Stimulated activated naive CD4-positive, alpha-beta T cell treated with Interleukin-2 at 50 U/mL for 16 hours (primary cell): ENCODE results near the gene EPB41L2.
A peak's percentile ranks its signal among the peaks of the same experiment; 100 is the strongest.

Source experiments
- DNase-seq: peaks from one replicate; lab custom pipeline; 2025; lab: John Stamatoyannopoulos, UW

EPB41L2 gene

GRCh38 chr6:130908958-130909357 is 154.1 kb downstream of the EPB41L2 start:
- DNase-seq, result no peak

GRCh38 chr6:130908188-130908587 is 154.9 kb downstream of the EPB41L2 start:
- DNase-seq, result no peak

- no peak for DNase-seq
Observed at GRCh38 chr6:130907687-130908086, 155.4 kb downstream of the EPB41L2 start.

GRCh38 chr6:130906736-130907381 is 156.2 kb downstream of the EPB41L2 start:
- DNase-seq, result no peak

- no peak for DNase-seq
Observed at GRCh38 chr6:130903602-130904001, 159.4 kb downstream of the EPB41L2 start.

GRCh38 chr6:130903007-130903406 is 160.0 kb downstream of the EPB41L2 start:
- no peak for DNase-seq

- no peak for DNase-seq
Observed at GRCh38 chr6:130900913-130901312, 162.1 kb downstream of the EPB41L2 start.

GRCh38 chr6:130896249-130896648 is 166.8 kb downstream of the EPB41L2 start:
- DNase-seq, result no peak

- DNase-seq, result no peak
Observed at GRCh38 chr6:130895516-130895915, 167.5 kb downstream of the EPB41L2 start.

- no peak for DNase-seq
Observed at GRCh38 chr6:130893766-130894165, 169.3 kb downstream of the EPB41L2 start.

GRCh38 chr6:130893277-130893676 is 169.8 kb downstream of the EPB41L2 start:
- DNase-seq, result no peak

- DNase-seq, result no peak
Observed at GRCh38 chr6:130890521-130890971, 172.5 kb downstream of the EPB41L2 start.

GRCh38 chr6:130889423-130889822 is 173.6 kb downstream of the EPB41L2 start:
- no peak for DNase-seq

GRCh38 chr6:130888246-130888645 is 174.8 kb downstream of the EPB41L2 start:
- DNase-seq, result no peak

- no peak for DNase-seq
Observed at GRCh38 chr6:130886966-130887365, 176.1 kb downstream of the EPB41L2 start.

- DNase-seq, result peak; percentile 52
Observed at GRCh38 chr6:130885392-130886192, 177.5 kb downstream of the EPB41L2 start.

- no peak for DNase-seq
Observed at GRCh38 chr6:130882370-130882769, 180.7 kb downstream of the EPB41L2 start.

- no peak for DNase-seq
Observed at GRCh38 chr6:130879826-130880225, 183.2 kb downstream of the EPB41L2 start.

GRCh38 chr6:130873746-130874145 is 189.3 kb downstream of the EPB41L2 start:
- DNase-seq, result no peak

- peak; percentile 63 for DNase-seq
Observed at GRCh38 chr6:130872250-130873095, 190.6 kb downstream of the EPB41L2 start.

- no peak for DNase-seq
Observed at GRCh38 chr6:130870179-130870880, 192.7 kb downstream of the EPB41L2 start.

GRCh38 chr6:130869681-130870080 is 193.4 kb downstream of the EPB41L2 start:
- DNase-seq, result no peak
